GM21723 (cell line): Measurements from ENCODE around the gene CSF3.
"Not testable (repeated sequence)": the region's sequence is repeated elsewhere in the genome, so short reads cannot be mapped to it uniquely, and the experiment has no call there.

Experiments used
- ATAC-seq: cut with Tn5 transposase; IDR thresholded peaks from one replicate; pipeline ENCODE4 v1.9.1; 2021; ENCODE audit warnings: mild to moderate bottlenecking, moderate library complexity; ENCODE audit not compliant: unreplicated experiment

CSF3 gene

DNA sequence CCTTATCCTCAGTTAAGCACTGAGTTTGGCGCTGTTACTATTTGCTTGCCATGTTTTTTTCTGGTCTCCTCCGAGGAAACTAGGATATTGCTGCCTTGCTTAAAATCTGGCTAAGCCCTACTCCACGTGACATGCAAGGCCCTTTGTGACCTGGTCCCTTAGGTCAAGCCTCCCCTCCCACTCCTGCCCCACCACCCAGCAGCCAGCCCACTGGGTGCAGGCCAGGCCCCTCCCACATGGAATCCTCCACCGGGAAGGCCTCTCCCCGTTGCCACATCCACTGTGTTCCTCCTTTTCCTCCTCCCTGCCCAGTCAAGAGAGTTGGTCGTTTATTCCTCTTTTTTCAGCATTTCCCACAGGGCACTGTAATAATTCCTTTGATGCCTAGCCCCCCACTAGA is 18.4 kb upstream of the CSF3 start:
- ATAC-seq, result no peak

DNA sequence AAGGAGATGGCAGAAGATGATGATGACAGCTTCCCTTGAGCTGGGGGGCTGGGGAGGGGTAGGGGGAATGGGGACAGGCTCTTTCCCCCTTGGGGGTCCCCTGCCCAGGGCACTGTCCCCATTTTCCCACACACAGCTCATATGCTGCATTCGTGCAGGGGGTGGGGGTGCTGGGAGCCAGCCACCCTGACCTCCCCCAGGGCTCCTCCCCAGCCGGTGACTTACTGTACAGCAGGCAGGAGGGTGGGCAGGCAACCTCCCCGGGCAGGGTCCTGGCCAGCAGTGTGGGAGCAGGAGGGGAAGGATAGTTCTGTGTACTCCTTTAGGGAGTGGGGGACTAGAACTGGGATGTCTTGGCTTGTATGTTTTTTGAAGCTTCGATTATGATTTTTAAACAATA is 17.7 kb upstream of the CSF3 start:
- no peak for ATAC-seq

DNA sequence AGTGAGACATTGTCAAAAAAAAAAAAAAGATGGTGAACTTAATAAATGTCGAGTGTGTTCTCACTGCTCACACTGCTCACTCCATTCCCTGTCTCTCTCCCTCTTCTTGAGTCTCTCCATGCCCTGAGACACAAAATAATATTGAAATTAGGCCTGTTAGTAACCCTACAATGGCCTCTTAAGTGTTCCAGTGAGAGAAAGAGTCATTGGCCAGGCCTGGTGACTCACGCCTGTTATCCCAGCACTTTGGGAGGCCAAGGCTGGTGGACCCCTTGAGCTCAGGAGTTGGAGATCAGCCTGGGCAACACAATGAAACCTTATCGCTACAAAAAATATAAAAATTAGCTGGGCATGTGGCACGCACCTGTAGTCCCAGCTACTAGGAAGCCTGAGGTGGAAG is 16.2 kb upstream of the CSF3 start:
- no peak for ATAC-seq

DNA sequence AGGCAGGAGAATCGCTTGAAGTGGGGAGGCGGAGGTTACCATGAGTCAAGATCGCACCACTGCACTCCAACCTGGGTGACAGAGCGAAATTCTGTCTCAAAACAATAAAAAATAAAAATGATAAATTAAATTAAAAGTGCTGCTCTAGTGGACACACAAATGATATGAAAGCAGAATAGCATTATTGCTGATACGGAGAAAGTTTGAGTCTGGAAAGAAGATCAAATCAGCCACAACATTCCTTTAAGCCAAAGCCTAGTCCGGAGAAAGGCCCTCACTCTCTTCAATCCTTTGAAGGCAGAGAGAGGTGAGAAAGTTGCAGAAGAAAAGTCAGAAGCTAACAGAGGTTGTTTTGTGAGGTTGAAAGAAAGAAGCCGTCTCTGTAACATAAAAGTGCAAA is 15.1 kb upstream of the CSF3 start:
- ATAC-seq, result no peak

DNA sequence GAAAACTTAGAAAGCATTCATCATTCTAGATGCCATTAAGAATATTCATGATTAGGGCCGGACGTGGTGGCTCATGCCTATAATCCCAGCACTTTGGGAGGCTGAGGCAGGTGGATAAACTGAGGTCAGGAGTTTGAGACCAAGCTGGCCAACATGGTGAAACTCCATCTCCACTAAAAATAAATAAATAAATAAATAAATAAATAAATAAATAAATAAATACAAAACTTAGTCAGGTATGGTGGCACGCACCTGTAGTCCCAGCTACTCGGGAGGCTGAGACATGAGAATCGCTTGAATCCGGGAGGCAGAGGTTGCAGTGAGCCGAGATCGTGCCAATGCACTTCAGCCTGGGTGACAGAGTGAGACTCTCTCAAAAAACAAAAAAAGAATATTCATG is 13.9 kb upstream of the CSF3 start:
- not testable (repeated sequence) for ATAC-seq

DNA sequence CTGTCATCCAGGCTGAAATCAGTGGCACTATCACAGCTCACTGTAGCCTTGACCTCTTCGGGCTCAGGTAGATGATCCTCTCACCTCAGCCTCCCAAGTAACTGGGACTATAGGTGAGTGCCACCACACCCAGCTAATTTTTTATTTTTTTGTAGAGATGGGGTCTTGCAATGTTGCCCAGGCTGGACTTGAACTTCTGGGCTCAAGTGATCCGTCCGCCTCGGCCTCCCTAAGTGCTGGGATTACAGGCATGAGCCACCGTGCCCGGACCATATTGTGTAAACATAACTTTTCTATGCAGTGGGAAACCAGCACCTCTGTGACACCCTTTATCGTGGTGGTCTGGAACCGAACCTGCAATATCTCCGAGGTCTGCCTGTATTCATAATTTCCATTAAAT is 11.2 kb upstream of the CSF3 start:
- ATAC-seq, result no peak

DNA sequence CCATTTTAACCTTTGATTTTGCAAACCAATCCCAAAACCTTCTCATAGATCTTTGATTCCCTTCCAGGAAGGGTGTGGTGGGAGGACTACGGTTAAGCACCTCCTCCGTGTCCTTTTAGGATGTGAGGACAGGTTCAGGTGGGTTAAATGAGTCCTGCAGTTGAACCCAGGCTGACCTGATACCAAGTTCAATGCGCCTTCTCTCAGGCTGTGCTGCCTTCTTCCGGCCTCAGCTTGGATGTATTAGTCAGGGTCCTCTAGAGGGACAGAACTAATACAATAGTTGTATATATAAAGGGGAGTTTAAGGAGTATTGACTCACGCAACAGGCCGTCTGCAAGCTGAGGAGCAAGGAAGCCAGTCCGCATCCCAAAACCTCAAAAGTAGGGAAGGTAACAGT is 10.5 kb upstream of the CSF3 start:
- ATAC-seq, result no peak

DNA sequence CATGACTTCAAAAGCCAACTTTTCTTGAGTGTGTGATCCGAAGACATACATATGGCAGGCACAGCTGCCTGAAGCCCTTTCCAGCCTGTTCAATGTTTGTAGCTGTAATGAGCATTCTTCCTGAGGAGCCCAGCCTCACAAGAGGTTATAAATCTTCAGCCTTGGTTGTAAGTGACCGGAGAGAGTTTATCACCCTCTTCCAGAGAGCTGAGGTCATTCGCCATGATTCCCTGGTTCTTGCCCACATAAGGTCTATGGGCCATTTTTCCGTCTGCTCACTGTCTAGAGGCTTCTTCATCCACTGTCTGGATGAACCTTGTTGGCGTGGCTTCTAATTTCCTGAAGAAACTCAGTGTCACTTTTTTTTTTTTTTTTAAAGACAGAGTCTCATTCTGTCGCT is 9.7 kb upstream of the CSF3 start:
- no peak for ATAC-seq

DNA sequence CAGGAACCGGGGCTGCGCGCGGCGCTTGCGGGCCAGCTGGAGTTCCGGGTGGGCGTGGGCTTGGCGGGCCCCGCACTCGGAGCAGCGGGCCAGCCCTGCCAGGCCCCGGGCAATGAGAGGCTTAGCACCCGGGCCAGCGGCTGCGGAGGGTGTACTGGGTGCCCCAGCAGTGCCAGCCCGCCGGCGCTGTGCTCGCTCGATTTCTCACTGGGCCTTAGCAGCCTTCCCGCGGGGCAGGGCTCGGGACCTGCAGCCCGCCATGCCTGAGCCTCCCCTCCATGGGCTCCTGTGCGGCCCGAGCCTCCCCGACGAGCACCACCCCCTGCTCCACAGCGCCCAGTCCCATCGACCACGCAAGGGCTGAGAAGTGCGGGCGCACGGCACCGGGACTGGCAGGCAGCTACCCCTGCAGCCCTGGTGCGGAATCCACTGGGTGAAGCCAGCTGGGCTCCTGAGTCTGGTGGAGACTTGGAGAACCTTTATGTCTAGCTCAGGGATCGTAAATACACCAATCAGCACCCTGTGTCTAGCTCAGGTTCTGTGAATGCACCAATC is 4.2 kb upstream of the CSF3 start:
- not testable (repeated sequence) for ATAC-seq

DNA sequence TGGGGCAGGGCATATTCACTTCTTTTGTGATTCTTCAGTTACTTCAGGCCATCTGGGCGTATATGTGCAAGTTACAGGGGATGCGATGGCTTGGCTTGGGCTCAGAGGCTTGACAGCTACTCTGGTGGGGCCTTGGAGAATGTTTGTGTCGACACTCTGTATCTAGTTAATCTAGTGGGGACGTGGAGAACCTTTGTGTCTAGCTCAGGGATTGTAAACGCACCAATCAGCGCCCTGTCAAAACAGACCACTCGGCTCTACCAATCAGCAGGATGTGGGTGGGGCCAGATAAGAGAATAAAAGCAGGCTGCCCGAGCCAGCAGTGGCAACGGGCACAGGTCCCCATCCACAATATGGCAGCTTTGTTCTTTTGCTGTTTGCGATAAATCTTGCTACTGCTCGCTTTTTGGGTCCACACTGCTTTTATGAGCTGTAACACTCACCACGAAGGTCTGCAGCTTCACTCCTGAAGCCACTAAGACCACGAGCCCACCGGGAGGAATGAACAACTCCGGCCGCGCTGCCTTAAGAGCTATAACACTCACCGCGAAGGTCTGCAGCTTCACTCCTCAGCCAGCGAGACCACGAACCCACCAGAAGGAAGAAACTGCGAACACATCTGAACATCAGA is 3.1 kb upstream of the CSF3 start:
- ATAC-seq, result not testable (repeated sequence)

DNA sequence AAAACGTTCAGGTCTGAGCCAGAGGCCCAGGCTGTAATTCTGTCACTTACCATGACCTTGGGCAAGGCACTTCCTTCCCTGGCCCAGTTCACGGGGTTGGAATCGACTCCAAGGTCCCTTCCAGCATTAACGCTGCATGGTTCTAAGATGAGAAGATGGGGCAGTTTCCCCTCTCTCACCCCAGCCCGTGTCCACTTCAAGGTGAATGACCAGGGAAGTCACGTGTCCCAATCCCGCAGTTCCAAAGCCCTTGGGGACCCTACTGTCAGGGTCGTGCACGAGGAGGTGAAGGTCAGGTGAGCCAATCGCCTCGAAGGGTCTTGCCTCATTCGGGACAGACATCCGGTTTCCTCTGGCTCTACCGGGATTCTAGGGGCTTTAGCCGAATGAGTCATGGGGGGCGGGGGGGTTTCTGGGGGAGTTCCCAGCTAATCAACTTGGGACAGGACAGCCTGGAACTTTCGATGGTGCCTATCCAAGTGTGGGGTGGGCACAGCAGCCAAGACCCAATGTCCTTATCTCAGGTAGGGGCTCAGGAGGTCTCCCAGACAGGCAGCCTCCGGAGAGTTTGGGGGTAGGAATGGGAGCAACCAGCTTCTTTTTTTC is 762 bp upstream of the CSF3 start:
- ATAC-seq, result no peak

DNA sequence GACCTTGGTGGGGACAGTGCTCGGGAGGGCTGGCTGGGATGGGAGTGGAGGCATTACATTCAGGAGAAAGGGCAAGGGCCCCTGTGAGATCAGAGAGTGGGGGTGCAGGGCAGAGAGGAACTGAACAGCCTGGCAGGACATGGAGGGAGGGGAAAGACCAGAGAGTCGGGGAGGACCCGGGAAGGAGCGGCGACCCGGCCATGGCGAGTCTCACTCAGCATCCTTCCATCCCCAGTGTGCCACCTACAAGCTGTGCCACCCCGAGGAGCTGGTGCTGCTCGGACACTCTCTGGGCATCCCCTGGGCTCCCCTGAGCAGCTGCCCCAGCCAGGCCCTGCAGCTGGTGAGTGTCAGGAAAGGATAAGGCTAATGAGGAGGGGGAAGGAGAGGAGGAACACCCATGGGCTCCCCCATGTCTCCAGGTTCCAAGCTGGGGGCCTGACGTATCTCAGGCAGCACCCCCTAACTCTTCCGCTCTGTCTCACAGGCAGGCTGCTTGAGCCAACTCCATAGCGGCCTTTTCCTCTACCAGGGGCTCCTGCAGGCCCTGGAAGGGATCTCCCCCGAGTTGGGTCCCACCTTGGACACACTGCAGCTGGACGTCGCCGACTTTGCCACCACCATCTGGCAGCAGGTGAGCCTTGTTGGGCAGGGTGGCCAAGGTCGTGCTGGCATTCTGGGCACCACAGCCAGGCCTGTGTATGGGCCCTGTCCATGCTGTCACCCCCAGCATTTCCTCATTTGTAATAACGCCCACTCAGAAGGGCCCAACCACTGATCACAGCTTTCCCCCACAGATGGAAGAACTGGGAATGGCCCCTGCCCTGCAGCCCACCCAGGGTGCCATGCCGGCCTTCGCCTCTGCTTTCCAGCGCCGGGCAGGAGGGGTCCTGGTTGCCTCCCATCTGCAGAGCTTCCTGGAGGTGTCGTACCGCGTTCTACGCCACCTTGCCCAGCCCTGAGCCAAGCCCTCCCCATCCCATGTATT is 1.1 kb downstream of the CSF3 start:
- no peak for ATAC-seq

DNA sequence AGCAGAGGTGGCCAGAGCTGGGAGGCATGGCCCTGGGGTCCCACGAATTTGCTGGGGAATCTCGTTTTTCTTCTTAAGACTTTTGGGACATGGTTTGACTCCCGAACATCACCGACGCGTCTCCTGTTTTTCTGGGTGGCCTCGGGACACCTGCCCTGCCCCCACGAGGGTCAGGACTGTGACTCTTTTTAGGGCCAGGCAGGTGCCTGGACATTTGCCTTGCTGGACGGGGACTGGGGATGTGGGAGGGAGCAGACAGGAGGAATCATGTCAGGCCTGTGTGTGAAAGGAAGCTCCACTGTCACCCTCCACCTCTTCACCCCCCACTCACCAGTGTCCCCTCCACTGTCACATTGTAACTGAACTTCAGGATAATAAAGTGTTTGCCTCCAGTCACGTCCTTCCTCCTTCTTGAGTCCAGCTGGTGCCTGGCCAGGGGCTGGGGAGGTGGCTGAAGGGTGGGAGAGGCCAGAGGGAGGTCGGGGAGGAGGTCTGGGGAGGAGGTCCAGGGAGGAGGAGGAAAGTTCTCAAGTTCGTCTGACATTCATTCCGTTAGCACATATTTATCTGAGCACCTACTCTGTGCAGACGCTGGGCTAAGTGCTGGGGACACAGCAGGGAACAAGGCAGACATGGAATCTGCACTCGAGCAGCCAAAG is 2.3 kb downstream of the CSF3 start:
- ATAC-seq, result no peak

DNA sequence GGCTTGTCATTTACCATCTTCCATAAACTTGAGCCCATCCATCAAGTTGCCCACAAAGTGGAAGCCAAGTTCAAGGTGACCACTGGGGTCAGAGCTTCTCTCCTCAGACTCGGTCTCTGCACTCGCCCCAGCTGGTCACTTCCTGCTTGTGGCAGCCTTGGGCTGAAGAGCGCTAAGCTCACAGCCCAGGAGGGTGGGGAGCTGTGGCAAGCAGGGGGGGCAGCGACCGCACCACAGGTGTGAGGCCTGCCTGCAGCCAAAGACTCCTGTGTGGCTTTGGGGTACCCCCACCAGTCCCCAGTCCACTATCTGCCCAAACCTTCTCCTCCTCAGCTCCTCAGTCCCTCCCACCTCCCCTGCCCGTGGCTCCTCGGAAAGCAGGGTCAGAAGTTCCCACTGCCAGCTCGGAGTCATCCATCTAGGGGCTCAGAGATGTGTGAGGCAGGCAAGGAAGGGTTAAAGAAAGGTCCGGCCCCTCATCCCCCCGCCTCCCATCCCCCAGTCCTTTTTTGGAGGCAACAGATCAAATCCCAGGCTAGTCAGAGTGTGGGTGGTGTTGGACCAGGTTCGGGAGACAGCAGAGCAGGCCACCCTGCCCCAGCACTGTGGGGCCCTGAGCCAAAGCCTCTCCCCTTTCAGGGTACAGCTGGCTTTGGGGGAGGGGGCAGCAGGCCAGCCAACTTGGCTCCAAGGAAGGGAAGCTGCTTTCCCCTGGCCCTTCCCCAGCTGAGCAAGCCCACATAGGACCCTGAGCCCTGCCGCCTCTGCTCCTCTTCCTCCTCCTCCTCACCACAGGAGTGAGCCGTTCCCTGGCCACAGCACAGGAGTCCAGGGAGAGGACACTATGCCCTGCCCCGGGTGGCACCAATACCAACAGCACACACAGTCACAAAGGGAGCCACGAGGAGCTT is 3.2 kb downstream of the CSF3 start:
- no peak for ATAC-seq

DNA sequence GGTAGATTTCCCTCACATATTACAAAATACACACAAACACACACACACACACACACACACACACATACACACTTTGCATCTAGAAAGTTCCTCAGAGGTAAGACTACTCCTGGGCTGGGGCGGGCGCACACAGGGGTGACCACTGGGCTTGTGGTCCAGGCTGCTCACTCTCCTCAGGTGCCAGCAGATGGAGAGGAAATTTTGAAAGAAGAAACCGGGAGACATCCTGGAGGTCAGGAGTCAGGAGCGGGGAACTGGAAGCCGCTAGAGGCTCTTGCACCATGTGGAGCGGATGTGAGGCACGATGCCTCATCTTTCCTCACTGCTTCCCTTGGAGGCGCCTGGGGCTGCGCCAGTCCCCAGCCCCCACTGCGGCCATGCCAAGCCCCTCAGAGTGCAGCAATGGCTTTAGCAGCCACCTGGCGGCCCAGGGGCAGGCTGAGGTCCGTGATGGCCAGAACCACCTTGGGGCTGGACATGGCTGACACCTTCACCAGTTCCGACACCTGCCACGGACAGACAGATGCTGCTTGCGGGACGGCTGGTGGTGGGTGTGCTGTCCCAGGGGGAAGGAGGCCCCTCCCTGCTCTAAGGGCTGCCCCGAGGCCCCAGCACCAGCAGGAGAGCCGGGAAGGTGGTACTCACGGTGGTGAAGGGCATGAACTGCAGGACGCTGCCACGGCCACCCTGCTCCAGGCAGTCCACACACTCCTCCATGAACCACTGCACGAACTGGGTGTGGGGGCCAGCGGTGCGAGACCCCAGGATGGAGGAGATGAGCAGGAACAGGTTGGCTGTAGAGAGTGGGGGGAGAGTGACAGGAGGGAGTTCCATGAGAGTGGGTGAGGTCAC is 4.1 kb downstream of the CSF3 start:
- no peak for ATAC-seq

DNA sequence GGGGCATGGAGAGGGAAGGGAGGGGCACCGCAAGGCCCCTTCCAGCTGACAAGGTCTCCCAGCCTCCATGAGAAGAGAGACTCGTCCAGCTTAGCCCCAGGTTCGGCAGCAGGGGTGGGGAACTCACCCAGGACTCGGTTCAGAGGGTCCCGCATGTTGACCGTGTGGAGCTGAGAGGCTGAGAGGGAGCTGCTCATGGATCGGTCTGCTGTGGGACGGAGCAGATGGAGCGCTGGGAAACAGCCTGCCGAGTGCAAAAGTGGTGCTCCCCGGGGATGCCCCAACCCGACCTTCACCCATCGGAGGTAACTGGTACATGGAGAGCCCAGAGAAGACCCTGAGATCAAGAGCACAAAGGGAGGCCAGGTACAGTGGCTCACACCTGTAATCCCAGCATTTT is 4.9 kb downstream of the CSF3 start:
- no peak for ATAC-seq

DNA sequence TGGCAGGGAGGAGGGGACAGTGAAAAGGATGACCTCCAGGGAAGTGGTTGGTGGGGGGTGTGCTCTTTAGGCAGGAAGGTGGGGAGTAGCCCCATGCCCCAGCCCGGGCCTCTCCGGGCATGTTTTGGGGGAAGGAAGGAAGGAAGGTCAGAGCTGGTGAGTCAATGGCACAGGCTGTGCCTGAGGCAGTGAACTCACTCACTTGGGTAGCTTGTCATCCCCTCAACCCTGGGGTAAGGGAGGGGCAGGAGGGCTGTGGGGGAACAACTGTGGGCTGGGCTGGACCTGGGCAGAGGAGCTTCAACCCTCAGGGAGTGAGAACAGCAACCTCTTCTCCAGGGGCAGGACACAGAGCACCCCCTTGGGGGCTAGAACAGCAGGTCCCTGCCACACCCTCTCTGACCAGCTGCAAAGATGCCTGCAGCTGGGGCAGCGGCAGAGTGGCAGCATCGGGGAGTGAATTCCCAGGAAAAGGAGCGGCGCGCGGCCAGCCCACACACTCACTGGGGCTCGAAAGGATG is 6.3 kb downstream of the CSF3 start:
- no peak for ATAC-seq

DNA sequence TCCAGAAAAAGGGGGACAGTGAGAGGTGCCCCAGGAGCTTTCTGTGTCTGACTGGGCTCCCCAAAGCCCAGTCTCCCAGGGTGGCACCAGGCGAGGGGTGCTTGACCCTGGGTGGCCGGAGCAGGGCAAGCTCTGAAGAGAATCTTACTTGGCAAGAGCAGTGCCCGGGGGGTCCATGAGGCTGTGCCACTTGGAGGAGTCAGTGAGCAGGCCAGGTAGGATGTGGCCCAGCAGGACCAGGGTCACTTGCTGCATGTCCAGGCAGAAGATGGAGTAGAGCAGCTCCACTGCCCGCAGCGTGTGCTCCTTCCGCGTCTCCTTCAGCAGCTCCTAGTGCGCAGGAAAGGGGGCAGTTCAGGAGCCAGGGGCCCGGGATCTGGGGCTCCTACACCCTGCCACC is 7.3 kb downstream of the CSF3 start:
- no peak for ATAC-seq

DNA sequence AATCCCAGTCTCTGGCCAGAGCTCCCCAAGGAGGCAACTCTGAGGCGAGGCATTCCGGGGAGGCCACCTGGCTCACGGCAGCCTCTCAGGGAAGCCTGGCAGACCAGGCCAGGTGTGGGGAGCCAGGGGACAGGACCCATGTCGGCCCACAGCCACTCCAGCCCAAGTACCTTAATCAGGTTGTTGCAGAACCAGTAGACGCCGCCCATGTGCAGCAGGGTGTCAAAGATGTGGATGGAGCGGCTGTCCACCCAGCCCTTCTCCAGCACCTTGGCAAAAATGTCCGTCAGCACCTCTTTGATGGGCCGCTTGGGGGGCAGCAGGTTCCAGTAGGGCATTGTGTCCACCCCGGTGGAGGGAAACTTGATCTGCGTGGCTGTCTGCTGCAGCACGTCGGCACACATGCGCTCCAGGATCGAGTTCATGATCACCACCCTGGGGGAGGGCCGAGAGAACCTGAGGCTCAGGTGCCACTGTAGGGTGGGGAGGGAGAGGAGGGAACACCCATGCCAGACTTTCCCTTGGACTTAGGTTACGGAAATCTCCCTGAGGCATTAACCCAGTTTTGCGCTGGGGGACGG is 7.8 kb downstream of the CSF3 start:
- ATAC-seq, result no peak
